Fibroblast of villous mesenchyme (primary cell): ENCODE data around the gene MGMT. TPM values are rescaled to one million over a fixed set of nuclear protein-coding genes. Genes with fewer than 3 reads are reported as not detected.

Source experiments
- DNase-seq: peaks from one replicate; pipeline ENCODE4 v3.0.0-alpha.2; 2010; ENCODE audit warnings: low read depth
- H3K4me3 ChIP-seq: 2 replicates; pipeline ENCODE4 v1.5.1; 2011; ENCODE audit warnings: low read depth, mild to moderate bottlenecking, low read length
- total RNA-seq: library from RNA; depleted of rRNA; stranded (reverse); fragments of >200 nt; gene quantifications from 2 replicates; pipeline ENCODE4 v1.2.3, GENCODE V29; 2012
- TF ChIP-seq, protein P1 (sequence below): IDR thresholded peaks from 2 replicates; pipeline ENCODE4 v1.5.1; 2012; ENCODE audit warnings: low read depth, mild to moderate bottlenecking, low read length; ENCODE audit not compliant: insufficient read depth

MGMT gene
- total RNA-seq, 1 donor: 10.4 TPM

DNA sequence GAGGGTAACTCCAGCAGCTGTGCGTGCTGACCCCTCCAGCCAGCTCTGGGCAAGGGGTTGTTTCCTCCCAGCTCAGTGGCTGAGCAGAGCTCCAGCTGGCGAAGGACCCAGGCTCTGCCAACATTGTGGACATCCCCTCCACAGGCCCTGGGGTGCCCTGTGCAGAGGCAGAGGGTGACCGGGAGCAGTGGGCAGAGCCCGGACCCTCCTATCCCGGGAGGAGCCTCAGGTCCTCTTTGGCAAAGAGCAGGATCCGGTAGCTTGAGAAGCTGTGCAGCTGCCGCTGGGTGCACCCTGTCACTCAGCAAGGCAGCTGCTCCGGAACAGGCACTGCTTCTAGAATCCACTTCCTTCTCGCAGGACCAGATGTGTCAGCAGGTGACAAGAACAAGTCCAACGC is 321.2 kb downstream of the MGMT start:
- no peak for DNase-seq
- TF ChIP-seq, protein P1, sequence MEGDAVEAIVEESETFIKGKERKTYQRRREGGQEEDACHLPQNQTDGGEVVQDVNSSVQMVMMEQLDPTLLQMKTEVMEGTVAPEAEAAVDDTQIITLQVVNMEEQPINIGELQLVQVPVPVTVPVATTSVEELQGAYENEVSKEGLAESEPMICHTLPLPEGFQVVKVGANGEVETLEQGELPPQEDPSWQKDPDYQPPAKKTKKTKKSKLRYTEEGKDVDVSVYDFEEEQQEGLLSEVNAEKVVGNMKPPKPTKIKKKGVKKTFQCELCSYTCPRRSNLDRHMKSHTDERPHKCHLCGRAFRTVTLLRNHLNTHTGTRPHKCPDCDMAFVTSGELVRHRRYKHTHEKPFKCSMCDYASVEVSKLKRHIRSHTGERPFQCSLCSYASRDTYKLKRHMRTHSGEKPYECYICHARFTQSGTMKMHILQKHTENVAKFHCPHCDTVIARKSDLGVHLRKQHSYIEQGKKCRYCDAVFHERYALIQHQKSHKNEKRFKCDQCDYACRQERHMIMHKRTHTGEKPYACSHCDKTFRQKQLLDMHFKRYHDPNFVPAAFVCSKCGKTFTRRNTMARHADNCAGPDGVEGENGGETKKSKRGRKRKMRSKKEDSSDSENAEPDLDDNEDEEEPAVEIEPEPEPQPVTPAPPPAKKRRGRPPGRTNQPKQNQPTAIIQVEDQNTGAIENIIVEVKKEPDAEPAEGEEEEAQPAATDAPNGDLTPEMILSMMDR: no peak
- H3K4me3 ChIP-seq: no peak overlapping the region

DNA sequence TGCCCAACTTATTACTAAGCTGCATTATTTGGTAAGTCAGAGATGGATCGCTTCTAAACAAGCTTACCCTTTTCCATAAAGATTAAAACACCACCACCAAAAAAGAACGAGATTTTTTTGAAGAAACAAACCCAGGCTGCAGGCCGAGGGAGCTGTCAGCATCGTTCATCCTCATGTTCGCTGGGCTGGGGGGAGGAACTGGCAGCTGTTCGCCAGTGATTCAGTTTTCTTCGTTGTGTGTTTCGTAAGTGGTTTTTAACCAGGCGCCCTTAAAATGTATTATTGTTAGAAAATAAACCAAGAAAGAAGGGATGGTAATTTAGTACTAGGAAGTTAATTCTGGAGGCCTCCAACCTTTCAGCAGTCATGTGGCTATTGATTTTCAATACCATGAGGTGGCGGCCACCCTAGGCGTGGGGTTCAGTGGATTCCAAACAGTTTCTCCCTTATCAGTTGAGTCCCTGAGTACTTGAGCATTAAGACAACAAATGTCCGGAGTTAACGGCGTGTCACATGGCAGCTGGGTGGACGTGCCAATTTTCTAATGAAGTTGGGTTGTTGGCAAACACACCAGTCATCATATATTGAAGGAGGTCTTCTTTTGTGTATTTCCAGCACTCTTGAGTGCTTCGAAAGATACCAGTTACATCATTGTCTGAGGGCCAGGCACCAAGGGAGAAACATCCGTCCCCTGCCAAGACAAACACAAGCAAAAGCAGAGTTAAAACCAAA is 323.8 kb downstream of the MGMT start:
- no peak overlapping the region for H3K4me3 ChIP-seq
- TF ChIP-seq, protein P1: no peak
- DNase-seq: no peak

DNA sequence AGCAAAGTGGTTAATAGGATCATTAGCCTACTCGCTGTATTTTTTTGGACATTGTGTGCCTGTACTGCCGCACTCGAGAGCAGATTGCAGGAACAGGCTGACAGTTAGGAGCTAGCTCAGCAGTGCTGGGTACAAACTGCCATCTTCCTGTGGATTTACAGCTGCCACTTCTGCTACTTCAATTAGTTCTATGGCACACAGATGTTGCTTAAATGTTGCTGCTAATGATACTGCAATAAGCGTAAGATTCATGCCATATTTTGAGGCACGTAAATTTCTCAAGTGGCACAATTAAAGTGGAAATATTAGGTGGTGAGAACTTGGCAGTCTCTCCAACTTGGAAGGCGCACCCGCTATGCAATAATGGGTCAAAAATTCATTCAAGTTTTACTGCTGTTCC is 325.1 kb downstream of the MGMT start:
- TF ChIP-seq, protein P1: no peak
- DNase-seq: no peak
- no peak overlapping the region for H3K4me3 ChIP-seq

DNA sequence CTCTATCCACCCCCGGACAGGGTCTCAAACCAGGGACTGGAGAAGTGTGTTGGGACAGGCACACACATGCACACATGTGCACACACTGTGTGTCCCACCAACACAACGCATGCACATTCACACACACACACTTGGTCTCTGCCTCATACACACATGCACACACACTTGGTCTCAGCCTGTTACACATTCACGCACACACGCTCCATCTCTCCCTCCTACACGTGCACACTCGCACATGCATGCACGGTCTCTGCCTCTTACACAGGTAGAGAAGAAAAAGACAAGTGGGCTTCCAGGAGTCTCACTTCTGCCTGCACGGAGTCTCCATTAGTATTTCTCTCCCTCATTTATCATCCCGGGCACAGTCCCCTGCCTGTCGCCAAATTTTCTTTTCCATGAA is 325.8 kb downstream of the MGMT start:
- no peak overlapping the region for H3K4me3 ChIP-seq
- TF ChIP-seq, protein P1: no peak
- no peak for DNase-seq

DNA sequence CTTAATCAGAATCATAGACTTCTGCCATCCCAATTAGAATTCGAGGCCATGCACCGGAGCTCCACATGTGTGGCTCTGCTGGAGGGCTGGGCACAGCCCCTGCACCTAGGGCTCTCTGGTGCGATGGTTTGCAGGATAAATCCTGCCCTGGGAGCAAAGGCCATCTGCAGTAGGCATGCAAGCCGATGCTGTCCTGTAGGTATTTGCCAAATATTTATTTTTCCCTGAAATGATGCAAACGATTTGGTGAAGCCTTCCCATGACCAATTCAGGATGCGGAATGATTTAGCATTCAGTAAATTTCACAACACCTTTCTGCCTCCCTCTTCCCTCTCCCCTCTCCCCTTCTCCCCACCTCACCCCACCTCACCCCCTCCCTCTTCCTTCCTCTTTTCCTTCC is 326.4 kb downstream of the MGMT start:
- no peak overlapping the region for H3K4me3 ChIP-seq
- no peak for DNase-seq
- TF ChIP-seq, protein P1: no peak

DNA sequence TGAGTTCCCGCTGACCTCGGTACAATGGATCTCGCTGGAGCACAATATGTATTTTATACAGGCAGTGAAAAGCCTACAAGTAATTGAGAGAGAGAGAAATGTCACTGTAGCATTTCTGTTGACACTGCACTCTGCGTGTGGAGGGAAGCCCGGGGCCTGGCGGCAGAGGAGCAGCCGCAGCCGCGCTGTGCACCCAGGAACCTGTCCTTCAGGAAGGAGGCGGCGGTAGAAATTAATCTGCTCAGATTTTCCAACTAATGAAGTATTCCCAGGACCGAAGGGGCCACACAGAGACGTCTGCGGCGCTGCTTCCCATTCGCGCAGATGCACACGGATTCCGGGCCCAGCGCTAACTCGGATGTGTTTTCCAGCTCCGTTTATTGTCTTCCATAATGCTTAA is 327.0 kb downstream of the MGMT start:
- TF ChIP-seq, protein P1: no peak
- no peak for DNase-seq
- no peak overlapping the region for H3K4me3 ChIP-seq
